IPS-NIHi7 (cell line): ENCODE measurements around the gene ORC4.

Experiments
- DNase-seq: peaks from one replicate; pipeline ENCODE4 v3.0.0; 2012; ENCODE audit warnings: mixed read lengths; ENCODE audit errors: extremely low spot score

Gene ORC4

DNA sequence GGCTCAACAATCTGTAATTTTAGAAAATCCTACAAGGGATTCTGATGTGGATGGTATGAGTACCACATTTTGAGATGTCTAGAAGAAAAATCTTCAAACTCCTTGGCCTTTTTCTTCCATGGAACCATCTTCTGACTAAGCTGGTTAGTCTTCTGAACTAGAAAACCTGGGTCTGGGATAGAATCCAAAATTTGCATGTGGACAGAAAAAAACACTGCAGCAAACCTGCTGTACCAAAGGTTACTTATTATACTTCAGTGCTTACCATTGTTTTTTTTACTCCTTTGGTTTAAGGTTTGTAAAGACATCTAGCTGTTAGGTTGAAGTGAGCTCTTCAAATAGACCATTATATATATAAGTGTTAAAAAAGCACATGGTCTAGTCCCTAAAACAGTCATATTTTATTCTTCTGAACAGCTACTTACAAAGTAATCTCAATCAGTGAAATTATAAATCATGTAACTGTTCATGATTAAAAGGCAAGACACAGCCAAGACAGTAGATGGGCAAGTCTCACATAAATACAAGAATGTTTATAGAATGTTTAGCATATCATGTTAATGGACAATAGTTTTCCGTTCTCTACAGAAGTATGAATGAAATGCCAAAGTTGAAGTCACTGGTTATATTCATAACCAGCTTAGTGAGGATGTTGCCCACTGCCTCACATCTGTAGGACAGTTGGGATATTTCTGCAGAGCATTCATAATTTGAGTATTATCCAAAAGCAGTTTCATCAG, 85.5 kb downstream of the ORC4 start:
- no peak for DNase-seq

DNA sequence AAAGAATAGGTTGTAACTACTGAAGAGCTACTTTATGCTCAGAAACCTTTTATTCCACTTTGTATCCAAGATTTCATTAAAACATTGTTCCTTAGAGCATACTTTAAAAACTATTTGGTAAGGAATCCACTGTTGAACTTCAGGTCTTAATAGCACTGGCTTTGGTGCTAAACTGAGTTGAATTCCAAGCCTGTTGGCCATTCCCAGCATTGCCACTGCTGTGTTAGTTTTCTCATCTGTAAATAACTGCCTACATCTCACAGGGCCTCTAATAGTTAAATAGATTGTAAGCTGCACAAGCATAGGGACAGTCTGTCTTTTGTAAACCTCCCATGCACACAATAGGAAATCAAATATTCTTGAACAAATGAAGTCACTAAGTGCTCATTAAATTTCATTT, 86.6 kb downstream of the ORC4 start:
- DNase-seq: no peak

DNA sequence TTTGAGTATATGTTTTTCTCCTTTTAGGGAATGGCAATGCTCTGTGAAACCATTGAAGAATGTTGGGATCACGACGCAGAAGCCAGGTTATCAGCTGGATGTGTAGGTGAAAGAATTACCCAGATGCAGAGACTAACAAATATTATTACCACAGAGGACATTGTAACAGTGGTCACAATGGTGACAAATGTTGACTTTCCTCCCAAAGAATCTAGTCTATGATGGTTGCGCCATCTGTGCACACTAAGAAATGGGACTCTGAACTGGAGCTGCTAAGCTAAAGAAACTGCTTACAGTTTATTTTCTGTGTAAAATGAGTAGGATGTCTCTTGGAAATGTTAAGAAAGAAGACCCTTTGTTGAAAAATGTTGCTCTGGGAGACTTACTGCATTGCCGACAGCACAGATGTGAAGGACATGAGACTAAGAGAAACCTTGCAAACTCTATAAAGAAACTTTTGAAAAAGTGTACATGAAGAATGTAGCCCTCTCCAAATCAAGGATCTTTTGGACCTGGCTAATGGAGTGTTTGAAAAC, 93.4 kb downstream of the ORC4 start:
- DNase-seq: no peak

DNA sequence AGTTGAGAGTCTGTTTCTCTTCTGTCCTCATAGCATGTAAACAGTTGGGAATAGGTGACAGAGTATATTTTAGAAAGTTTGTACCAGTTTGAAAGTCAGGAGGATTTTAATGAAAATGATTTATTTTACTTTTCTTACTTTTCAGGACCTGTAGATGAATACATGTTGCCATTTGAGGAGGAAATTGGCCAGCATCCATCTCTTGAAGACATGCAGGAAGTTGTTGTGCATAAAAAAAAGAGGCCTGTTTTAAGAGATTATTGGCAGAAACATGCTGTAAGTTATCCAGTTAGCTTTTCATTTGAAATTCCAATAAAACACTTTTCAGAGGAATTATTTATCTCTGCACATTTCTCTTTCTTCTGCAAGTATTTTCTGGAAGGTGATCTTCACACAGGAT, 94.7 kb downstream of the ORC4 start:
- no peak for DNase-seq

DNA sequence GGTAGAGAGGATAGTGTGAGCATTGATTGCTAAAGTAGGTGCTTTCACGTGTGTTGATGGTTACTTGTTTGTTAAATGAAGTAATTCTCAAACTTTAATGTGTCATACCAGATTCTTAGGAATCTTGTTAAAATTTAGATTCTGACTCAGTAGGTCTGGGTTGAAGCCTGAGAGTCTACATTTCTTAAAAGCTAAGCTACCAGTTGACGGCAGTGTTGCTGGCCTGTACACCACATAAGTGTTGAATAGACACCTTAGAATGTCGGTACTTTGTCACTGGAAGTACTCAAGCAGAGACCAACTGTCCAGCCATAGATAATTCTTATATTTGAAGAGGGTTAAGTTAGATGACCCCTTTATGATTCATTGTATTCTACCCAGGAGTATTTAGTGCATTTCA, 95.9 kb downstream of the ORC4 start:
- no peak for DNase-seq

DNA sequence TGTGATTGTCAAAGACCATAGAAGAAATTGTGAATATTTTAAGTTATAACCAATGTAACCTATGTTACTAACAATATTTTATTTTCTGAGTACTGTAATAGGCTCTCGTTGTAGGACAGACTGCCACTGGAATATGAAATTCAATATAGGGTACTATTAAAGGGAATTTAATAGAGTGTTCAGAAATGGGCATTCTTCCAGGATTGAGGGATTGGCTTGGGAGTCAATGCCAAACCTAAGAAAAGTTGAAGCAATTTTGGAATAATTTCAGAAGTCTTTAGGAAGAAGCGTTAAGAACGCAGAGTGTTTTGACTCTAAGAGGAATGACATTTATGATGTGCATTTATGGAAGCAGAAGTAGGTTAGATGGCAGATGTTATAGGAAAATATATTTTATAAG, 96.7 kb downstream of the ORC4 start:
- no peak for DNase-seq

DNA sequence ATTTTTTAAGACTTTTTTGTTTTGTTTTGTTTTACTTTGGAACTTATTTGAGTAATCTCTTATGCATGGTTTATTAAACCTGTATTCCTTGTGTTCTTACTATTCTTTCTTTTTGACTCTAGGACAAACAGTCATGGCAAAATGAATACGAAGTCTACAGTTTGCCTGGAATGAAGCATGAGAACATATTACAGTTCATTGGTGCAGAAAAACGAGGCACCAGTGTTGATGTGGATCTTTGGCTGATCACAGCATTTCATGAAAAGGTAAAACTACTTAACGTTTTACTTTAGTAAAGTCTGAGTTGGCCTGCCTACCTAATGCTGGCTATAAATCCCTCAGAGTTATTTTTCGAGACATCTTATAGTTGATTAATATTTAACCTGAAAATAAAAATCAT, 103.4 kb downstream of the ORC4 start:
- DNase-seq: no peak

DNA sequence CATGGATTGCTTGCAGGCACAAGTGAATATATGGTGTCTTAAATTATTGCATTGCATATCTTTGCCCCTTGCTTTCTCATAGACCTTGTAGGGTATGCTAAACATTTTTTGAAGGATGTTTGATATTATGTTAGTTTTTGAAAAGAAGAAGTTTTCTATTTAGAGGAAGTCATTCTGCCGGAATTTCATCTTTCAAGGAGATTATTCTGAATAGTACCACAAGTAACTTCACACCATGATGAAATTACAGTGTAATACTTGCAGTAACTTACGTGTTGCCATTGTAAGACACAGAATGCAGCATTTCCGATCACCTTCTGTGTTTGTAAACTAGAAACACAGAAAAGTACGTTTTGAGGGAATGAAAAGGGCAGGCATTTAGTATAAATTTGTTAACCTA, 103.8 kb downstream of the ORC4 start:
- DNase-seq: no peak

DNA sequence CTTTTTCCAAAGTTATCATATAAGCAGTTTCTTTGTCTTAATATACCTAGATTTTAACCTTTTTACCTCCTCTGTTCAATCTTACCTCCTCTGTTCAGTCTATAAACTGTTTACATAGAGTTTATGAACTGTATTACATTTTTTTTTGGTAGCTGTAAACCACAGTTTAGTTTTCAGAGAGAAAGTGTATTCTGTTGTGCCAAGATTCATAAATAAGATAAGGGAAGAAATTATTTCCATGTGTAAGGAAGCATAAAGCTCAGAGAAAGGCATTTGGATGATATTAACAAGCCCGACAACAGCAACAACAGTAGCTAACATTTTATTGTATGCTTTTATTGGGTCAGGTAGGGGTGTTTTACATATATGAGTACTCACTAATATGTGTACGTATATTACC, 104.5 kb downstream of the ORC4 start:
- no peak for DNase-seq

DNA sequence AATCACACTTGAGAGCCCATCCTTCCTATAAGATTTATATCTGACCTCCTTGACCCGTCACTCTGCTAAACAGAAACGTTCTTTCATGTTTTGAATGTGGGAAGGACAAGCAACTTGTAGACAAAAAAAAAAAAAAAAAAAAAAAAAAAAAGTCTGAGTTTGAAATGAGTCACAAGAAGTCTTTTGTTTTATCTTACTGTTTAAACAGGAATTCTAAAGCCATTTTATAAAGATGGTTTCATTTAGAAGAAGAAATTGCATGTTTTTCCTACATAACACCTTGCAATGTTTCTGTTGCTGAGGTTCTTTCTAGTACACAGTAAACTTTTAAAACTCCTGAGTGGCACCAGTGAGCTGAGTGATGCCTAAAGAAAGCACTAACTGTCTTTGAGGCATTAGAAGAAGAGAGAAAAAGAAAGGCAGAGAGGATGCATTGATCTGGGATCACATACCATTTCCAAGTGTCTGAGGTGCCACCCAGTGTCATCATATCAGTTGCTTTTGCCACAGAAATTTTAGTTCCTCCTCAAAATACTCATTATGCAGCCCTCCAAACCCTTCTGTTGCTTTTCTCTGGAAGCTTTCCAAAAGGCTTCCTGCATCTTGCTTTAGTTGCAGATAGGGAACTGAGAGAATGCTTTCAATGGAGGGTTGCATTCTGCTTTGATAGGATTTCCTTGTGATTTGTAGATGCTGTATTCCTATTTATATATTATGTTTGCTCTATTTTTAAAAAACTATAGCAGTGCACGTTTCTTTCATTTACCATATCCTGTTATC, 106.6 kb downstream of the ORC4 start:
- DNase-seq: no peak

DNA sequence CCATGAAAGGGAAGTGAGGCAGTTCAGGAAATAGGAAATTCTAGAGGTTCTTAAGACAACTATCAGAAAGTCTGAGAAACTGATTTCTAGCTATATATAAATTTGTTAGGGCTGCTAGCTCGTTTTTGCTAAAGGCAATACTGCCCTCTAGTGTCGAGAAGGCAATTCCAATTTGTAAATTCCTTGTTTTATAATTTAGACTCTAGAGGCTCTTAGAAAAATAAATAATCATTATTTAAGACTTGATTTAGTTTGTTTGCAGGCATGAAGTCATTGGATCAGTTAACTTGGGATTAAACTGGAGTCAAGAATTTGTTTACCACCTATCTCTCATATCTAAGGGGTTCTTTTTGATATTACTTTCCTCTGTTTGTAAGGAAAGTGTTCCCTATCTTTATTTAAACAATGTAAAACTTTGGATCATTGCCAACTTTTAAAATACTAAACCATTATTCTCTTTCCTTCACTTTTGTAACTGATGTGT, 109.5 kb downstream of the ORC4 start:
- DNase-seq: peak; percentile 17

DNA sequence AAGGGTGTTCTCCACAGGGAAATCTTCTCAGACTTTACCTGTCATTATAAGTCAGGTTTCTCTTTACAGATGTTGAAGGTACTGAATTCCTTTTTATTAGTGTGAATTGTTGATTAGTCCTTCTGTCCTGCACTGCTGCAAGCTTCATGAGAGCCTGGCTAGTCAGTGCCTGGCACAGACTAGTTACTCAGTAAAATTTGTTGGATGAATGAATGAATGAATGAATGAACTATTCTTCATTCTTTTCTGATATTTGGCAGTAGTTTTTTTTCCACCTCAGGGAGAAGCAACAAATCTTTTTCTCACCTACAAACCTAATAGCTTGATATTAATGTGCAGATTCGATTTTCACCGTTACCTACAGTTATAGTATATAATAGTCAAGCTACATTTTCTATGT, 111.4 kb downstream of the ORC4 start:
- DNase-seq: no peak

DNA sequence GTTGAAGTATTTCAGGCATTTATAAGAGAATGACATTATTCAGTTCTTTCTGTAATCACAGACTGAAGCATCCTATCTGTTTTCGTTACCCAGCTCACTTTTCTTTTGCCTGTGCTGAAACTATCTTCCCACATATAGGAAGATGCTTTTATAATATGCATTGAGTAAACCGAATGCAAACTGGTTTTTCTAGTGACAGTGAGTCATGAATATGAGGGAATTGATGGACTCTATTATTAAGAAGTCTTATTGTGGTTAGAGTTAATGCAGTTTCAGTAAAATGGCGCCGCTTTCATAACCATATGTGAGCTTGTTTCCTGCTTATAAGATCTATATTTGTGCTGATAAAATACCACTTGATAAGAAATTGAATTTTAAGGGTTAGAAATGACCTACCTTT, 116.5 kb downstream of the ORC4 start:
- no peak for DNase-seq

DNA sequence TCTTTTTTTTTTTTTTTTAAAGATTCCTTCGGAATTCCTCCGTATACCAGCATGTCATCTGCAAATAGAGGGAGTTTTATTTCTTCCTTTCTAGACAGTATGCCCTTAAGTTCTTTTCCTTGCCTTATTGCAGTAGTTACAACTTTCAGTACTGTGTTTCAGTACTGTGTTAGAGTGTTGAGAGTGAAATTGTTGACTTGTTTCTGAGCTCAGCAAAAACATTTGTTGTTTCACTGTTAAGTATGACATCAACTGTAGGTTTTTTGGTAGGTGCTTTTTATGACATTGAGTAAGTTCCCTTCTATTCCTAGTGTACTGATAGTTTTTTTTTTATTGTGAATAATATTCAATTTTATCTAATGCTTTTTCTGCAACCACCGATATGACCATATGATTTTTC, 131.9 kb downstream of the ORC4 start:
- DNase-seq: no peak

DNA sequence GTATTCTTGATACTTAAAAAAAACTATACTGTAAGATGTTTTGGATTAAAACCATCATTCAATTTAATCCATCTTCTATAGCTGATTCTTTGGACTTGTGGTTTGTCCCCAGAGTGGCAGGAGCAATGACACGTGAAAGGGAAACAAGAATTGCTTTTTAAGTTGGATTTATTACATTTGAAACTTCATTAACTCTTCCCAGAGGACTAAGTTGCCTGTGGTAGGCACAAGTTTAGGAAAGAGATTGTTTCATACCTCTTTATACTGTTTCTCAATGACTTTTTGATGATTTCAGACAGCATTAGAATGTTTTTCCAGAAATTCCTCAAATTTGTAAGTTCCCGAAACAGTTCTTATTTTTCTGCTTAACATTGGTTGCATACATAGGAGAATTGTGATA, 134.4 kb downstream of the ORC4 start:
- no peak for DNase-seq

DNA sequence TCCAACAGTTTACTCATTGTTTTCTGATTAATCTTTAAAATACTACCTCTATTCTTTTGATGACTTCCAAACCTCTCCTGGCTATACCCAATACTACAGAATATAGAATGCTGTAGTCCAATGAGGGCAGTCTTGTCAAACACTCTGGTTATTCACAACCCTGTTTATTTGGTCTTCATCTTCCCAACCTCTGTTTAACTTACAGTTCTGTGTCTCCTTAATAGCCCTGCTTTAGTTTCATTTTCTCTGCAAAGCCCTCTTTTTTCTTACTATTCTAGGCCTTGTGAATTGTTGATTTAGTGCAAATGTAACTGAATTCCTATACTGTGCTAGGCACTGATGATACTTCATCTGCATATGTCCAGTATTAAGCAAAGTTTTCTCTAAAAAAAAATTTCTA, 135.7 kb downstream of the ORC4 start:
- DNase-seq: no peak

DNA sequence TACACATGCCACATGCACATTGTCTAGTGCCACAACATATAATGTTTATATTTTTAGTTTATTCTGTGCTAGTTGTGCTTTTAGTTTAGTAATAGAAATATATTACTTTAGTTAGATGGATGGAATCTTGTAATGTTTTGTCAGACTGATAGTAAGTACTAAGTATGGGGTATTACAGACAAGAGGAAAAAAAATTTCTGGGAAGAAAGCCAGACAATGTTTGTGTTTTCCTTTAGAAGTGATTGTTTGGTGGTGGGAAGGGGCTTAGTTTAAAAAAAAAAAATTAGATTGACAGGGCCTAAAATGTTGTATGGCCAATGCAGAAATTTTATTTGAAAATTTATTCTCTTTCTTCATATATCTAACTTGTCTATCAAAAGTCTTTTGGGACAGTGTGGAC, 137.9 kb downstream of the ORC4 start:
- no peak for DNase-seq
